Fibroblast of upper back skin (primary cell): ENCODE data around the gene POGK.
"Not testable (repeated sequence)": the region's sequence is repeated elsewhere in the genome, so short reads cannot be mapped to it uniquely, and the experiment has no call there.

Experiments
- DNase-seq: peaks from one replicate; pipeline ENCODE4 v3.0.0-alpha.2; 2013

POGK gene

DNA sequence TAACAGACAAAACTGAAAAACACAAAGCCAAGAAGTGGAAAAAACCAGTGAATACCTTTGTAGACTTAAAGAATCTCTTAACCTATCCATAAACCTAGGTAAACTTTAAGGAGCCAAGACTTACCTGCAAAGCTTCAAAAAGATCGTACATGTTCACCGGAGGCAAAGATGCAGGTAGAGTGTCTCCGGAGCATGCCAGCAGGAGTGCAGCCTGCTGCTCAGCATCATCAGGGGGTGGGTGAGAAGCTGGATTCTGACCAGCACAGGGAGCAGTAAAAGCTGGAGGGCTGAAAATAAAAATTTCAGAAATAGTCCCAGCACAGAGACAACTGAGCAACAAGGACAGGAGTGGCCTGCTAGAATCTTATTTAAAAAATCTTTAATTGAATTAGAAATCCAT lies 18.7 kb downstream of the POGK start:
- no peak for DNase-seq

DNA sequence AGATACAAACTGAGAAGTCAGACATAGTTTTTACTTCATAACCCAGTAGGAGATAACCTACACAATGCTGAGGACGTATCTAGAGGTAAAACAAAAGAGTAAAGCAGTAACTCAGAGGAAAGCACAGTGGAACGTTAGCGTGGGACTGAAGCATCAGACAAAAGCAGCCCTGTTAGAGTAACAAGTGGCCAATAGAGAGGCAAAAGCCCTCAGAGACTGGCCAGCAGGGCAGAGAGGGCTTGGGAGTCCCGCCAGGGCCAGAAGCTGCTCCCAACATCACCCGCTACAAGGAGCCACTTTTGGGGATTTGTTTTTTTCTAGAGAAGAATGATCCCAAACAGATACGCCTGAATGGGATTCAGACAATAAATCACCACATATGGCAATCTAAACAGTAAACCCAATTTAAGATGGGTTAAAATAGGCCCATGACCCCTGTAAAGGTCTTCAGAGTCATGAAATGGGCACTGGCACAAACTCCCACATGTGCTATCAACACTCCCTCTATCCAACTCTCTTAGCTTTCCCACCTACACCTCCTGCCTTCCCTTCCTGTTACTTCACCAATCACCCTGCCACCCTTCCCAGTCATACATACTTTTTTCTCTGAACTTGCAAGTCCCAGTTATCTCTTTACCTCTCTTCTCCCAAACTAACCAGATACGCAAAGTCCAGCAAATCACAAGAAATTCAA lies 19.6 kb downstream of the POGK start:
- no peak for DNase-seq

DNA sequence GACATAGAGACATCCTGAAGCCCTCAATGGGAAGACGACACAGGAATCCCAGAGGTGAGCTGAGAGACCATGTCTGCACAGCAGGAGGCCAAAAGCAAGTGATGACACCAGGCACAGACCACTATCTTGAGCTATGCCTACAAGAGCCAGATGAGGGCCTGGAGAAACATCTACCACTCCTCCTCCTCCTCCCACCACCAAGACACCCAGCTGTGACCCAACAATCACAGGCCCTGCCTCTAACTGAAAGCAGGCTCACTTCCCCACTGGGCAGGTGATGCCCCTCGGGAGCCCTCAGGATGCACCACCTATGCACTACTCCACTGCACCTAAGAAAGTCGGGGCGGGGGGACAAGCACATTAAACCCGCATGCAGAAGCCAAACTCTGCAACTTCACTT lies 20.3 kb downstream of the POGK start:
- no peak for DNase-seq

DNA sequence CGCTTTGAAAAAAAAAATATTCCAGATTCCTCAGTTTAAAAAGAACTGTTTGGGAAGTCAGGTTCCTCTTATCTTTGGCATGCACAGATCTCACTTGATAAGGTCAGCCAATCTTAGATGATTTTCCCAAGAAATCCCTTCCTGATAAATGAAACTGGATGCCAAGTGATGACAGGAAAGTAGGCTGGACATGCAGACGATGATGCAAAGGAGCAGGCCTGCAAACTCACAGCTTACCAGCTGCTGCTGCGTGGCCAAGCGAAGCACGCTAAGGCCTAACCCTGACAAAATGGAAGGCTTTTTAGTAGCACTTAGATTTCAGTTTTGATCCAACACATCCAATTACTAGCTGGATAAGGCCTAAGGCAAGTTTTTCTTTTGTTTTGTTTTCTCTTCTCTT lies 26.7 kb downstream of the POGK start:
- DNase-seq = peak; percentile 27

DNA sequence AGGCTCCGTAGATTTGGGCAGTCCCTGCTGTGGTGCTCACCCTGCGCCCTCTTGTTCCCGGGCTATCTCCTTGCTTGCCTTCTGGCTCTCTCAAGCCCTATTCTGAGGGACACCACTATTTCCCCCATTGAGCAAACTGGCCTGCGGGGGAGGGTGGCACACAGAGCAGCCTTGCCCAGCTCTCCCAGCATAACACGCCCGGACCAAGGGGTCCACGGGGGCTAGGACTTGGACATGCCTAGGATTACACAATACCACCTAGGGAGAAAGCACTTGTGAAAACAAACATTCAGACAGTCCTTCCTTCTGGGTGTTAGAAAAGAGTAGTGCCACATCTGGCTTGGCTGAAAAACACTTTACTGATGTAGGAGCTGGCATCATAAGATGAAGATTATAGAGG lies 29.4 kb downstream of the POGK start:
- no peak for DNase-seq

DNA sequence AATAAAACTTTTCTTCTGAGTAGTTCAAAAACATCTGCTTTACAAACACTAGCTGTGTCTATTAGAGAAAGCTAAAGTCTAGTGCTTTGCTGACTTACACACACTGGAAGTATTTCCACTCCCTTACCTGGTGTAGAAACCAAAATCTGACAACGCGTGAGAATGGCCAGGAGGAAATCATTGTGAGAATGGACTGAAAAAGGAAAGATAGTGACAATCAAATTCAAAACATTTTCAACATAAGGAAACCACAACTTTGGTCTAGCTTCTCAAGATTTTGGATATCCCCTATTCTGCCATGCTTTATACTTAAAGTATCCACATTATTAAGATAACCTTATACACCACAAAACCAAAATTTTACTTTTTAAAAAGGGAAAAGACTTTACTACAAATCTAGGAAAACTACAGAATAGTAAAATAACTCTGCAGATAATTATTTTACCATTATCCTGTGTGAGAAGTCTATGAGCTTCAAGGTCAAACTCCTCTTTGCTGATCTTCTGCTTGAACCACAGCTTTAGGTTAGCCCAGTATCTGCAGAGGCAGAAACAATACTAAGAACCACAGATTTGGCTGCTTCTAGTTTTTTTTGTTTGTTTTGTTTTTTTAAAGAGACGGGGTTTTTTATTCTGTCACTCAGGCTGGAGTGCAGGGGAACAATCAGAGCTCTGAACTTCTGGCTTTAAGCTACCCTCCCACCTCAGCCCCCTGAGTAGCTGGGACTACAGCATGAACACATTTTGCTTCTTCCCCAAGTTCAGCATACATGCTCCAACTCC lies 30.2 kb downstream of the POGK start:
- no peak for DNase-seq

DNA sequence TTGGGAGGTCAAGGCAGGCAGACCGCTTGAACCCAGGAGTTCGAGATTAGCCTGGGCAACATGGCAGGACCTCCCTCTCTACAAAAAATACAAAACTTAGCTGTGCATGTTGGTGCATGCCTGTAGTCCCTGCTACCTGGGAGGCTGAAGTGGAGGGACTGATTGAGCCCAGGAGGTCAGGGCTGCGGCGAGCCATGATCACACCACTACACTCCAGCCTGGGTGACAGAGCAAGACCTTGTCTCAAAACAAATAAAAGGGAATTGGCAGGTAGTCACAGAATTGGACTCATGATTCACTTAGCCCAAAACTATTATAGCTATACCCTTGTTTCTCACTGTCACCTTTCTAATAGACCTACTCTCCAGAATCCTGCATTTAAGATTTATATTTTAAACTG lies 31.3 kb downstream of the POGK start:
- no peak for DNase-seq

DNA sequence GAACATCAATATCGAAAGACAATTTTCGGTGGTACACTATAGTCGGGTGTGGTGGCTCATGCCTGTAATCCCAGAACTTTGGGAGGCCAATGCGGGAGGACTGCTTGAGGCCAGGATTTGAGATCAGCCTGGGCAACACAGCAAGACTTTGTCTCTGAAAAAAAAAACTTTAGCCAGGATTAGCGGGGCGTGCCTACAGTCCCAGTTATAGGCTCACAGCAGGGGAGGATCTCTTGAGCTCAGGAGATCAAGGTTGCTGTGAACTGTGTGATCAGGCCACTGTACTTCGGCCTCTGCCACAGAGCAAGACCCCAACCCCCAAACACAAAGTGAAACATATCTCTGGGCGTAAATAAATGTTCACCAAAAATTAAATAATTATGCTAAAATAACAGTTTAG lies 35.2 kb downstream of the POGK start:
- DNase-seq = no peak

DNA sequence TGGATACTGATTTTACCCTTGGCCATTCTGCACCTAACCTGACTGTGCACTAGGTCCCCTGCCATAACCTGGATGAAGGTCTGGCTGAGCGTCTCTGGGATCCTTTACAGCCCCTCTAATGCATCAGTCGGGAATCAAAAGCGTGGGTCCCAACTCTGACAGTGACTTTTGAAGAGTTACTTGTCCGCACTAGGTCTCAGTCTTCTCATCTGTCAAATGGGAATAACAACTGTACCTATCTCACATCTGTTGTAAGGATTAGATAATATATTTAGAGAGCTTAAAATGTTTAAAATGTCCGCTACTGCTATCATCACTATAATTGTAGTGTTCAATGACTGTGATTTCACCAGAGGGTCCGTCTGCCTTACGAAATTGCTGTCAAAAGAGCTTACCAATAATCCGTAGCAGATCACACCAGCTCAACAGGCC lies 36.0 kb downstream of the POGK start:
- no peak for DNase-seq

DNA sequence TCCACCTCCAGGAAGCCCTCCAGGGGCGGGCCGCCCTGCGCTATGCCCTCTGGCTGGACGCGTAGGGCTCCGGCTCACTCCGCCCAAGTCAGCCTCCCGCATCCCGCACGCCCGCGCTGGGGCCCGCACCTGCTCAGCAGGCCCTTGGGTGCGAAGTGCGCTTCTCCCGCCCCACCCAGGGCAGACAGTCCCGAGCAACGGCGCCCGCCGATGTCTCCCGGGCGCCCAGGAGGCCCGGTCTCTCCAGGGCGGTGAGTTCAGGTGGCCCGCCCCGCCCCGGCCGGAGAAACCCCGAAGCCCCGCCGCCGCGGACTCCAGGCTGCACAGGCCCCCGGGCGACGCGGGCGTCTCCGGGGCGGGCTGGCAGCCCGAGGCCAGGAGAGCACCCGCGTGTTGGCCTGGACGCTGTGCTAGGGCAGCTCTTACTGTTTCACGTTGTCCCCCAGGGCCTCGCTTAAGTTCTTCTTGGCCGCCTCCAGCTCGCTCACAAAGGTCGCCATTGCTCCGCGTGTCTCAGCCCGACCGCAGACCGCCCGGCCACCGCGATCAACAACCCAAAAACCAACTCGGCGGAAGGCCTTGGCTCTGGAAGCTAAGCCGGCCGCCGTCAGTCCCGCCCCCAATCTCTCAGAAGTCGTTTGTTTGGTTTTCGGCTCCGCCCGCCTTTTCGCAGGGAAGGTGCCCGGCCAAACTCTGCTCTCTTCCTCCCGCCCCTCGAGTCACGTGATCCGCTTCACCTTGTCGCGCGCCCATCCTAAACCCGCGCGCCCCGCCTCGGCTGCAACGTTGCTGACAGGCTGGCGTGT lies 36.7 kb downstream of the POGK start, which contains the start of gene TADA1:
TSS of gene TADA1 (minus strand) at position 531 of the 806 bp plus-strand sequence. CDS start at position 500, 31 bp downstream.
- DNase-seq = peak; percentile 98

DNA sequence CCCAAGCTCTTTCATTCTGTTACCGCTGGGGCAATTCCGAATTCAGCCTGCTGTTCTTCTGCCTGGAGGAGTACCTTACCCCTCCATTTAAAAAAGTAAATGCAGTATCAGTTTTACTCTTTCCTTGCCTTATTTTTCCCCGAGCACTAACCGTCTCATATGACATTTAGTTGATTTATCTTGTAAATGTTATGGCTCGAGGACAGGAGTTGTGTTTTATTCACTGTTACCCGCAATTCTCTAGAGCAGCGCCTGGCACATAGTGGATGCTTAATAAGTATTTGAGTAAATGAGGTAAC lies 37.2 kb downstream of the POGK start:
- DNase-seq = no peak

DNA sequence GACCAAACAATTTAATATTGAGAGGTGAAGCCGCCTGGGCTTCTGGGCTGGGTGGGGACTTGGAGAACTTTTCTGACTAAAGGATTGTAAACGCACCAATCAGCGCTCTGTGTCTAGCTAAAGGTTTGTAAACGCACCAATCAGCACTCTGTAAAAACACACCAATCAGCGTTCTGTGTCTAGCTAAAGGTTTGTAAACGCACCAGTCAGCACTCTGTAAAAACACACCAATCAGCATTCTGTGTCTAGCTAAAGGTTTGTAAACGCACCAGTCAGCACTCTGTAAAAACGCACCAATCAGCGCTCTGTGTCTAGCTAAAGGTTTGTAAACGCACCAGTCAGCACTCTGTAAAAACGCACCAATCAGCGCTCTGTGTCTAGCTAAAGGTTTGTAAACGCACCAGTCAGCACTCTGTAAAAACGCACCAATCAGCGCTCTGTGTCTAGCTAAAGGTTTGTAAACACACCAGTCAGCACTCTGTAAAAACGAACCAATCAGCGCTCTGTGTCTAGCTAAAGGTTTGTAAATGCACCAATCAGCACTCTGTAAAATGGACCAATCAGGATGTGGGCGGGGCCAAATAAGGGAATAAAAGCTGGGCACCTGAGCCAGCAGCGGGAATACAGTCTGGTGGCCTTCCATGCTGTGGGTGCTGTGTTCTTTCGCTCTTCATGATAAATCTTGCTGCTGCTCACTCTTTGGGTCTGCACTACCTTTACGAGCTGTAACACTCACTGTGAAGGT lies 39.1 kb downstream of the POGK start:
- DNase-seq = not testable (repeated sequence)

DNA sequence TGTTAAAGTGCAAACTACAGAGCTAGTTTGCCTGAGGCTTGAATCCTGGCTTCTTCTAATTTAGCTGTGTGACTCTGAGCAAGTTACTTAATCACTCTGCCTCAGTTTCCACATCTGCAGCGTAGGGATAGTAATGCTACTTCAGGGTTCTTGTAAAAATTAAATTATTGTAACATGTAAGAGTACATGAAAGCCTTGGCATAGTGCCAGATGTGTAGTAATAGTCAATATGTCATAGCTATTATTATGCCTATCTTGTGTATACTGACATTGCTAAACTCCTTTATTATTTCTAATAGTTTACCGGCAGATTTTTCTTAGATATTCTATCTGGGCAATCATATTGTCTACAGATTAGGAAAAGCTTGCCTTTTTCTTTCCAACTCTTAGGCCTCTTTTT lies 43.6 kb downstream of the POGK start:
- DNase-seq = no peak

DNA sequence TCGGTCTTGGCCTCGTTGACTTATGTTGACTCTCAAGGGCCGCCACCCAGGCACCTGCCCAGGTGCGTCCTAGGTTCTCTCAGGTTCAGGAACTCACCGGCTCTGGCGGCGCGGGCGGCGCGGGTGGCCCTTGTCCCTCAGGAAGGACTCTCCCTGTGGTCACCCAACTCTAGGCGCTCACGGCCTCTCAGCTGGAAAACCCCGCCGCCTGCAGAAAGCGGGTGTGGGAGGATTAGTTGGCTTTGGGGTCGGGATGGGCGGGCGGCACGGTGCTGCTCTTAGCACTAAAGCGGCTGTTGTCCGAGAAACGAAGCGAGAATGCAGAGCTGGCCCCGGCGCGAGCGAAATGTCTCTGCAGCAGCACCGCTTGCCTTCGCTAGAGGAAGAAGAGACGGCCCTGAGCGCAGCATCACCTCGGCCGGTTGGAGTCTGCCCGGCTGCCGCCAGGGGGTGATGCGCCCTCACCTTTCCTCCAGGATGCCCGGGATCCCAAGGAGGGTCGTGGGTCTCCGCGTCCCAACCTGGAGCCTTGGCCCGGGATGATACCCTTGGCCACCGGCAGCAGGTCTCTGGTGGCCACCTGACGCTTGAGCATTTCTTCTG lies 44.9 kb downstream of the POGK start:
- peak; percentile 25 for DNase-seq

DNA sequence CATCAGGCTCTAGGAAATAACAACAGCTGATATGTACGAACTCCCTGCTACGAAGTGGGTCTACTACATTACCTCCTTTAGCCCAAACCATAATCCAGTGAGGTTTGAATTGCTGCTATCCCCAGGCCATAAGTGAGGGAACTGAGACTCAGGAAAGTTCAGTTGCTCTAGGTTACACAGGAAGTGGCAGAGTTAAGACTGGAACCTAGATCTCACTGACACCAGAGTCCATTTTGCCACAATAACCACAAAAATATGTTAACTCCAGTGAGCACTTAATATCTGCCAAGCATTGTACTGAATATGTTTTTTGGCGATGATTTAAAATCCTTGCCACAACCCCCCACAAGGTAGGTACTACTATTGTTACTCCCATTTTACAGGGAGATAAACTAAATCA lies 45.7 kb downstream of the POGK start:
- no peak for DNase-seq

DNA sequence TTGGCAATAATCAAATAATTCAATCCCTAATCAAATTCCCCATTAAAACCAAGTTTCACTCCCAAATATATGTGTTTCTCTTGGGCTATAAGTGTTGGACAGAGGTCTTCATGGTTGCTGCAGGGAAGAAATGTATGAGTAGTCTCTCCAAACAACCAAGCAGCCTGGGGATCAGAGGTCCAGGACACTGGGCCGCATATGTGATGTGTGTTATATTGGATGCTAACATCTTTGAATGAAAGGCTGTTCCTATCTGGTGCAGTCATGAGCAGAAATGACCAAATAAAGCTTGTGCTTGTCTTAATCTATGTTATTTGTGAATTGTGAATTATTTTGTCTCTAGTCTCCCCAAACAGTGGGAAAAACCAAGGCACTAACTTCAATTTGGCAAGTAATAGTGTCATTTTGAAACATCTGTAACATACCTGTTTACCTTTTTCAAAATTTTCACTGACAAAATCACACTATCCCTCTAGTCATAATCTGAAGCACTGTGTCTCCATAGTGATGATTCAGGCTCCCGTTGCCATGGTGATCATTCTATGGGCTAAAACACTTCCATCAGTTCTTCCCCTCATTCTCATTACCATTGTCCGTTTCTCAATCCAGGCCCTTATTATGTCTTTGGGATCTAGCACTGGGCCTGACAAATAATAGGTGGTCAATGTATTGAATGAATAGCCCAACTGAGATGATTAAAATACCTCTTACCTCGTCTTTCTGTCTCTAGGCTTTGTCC lies 49.3 kb downstream of the POGK start:
- DNase-seq = no peak

DNA sequence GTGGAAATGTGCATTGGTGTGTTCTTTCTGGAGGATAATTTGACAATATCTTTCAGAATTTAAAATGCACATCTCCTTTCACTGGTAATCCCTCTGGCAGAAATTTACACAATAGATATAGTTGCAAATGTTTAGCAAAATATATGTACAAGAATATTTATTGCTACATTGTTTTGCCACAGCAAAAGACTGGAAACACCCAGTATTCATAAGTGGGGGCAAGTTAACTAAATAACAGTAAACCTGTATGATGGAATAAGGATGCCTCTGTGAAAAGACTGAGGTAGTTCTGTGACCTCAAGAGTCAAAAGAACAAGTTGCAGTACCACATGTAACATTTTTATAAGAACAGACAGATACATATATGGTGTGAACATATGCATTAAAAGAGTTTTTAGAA lies 50.5 kb downstream of the POGK start:
- no peak for DNase-seq

DNA sequence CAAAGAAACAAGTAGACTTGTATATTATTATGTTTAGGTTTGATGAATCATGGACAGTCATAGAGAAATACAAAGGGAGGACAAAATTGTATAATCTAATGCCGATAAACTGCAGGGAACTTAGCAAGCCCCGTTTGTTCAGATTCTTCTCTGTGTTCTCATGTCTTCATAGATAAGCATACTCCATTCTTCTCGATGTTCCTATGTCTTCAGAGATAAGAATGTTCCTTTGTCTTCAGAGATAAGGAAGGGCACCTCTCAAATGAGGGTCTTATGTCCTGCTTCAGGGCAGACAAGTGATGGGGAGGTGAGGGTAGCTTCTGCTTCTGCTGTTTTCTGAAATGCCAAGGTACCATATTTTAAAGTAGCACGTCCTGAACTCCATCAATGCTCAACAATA lies 56.5 kb downstream of the POGK start:
- DNase-seq = no peak

DNA sequence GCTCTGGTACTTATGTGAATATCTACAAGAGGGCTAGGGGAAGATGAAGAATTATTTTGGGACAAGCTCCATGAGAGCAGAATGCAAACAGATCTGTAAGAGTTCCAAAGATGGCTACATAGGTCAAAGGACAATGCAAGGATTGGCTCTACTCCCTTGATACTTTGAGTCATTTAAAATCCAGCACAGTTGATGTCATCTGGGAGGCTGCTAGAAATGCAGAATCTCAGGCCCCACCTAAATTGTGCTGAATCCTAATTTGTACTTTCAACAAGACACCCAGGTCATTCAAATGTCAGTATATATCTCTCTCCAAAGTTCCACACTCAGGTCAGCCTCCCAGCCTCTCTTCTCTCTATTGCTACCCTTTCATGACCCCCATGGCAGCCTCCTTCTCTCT lies 60.5 kb downstream of the POGK start:
- DNase-seq = no peak

DNA sequence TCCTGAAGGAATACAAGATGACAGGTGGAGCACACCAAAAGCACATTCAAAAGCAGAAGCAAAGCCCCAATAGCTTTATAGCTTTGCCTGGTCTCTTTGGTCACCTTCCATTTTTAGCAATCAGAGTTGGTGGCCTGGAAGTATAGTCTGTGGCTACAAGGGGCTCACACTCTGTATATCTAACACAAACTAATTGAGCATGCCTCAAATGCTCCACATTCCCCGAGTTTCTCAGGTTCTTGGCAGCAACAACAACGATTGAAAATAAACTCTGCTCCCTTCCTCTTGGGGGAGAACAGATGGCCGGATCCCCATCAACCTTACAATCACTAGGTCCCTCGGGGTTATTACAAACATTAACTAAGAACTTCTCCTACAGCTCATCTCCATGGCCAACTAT lies 61.7 kb downstream of the POGK start:
- peak; percentile 18 for DNase-seq

DNA sequence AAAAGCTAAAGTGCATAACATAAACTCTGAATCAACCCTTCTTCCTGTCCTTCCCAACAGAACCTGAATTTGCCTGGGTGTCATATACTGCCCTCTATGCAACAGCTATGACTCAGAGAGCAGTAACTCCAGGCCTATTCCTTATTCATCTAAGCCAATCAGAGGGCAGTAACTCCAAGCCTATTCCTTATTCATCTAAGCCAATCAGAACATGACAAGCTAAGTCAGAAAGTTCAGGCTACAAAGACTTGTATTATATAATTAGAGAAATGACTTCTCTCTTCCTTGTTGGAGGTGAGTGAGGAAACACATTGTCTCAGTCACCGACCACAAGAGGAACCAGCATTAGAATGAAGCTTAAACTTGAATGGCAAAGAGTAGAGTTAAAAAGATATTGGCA lies 63.0 kb downstream of the POGK start:
- peak; percentile 34 for DNase-seq

DNA sequence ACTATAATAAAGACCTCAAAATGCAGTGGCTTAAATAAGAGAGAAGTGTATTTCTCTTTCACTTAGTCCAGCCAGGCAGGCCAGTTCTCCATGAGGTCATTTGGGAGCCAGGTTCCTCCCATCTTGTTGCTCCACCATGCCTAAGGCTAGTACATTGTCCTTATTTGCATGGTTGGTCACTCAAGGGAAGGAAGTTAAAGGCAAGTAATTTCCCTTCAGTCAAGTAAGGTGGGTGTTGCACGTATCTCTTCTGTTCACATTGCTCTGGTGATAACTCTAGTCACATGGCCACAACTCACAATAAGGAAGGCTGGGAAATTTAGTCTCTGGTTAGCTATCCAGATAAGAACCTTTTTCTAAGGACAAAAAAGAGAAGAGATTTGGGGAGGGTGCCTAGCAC lies 64.0 kb downstream of the POGK start:
- DNase-seq = no peak
